Skin epidermis (tissue), 12 donors: Measurements from ENCODE around the gene H2BK1.

Source experiments
- H3K27ac ChIP-seq, 21 experiments: fragments of 200-600 bp; sonication (generic) in 11 of 21; one replicate each; pipeline ENCODE4 v1.5.0; 2020; ENCODE audit warnings: mild to moderate bottlenecking in 3 of 21, inconsistent platforms in 2 of 21, moderate library complexity in 2 of 21
- H3K4me3 ChIP-seq, 7 experiments: fragments of 200-600 bp; sonication (generic) in 2 of 7; one replicate each; pipeline ENCODE4 v1.5.0; 2020; ENCODE audit warnings: inconsistent platforms in 2 of 7, mild to moderate bottlenecking in 2 of 7, moderate library complexity in 1 of 7

H2BK1 gene

DNA sequence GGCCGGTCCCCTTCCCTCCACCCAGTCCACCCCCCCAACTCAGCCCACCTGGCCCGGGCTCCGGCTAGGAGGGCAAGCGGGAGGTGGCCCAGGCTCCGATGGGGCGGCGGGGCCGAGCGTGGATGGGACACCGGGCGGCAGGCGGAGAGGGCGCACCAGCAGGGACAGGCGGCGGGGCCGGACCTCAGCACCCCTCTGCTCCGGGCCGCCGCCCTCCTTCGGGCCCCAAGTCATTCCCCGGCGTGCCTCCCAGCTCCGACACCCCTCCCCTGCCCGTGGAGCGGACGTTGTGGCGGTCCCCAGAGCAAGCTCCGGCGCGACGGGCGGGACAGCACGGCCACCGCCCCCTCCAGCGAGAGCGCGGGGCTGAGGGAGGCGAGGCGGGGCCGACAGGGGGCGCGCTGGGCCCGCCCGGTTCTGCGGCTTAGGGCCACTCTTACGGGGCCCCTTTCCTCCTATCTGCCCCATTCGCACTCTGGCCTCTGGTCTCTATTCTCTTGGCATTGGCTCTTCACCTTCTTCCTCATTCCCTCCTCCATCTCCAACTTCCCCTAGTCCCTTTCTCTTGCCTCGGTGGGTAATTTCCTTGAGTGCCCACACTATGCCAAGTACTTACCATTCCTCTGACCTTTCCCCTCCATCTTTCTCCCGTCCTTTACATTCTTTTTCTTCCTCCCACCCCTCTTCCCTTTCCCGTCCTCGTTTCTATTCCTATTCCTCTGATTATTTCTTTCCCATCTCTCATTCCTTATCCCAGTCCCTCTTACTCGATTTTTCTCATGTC lies 42.1 kb downstream of the H2BK1 start:
- peak overlapping the region; percentile 17 to 45 (median 24) for H3K4me3 ChIP-seq
- no peak overlapping the region for H3K27ac ChIP-seq

DNA sequence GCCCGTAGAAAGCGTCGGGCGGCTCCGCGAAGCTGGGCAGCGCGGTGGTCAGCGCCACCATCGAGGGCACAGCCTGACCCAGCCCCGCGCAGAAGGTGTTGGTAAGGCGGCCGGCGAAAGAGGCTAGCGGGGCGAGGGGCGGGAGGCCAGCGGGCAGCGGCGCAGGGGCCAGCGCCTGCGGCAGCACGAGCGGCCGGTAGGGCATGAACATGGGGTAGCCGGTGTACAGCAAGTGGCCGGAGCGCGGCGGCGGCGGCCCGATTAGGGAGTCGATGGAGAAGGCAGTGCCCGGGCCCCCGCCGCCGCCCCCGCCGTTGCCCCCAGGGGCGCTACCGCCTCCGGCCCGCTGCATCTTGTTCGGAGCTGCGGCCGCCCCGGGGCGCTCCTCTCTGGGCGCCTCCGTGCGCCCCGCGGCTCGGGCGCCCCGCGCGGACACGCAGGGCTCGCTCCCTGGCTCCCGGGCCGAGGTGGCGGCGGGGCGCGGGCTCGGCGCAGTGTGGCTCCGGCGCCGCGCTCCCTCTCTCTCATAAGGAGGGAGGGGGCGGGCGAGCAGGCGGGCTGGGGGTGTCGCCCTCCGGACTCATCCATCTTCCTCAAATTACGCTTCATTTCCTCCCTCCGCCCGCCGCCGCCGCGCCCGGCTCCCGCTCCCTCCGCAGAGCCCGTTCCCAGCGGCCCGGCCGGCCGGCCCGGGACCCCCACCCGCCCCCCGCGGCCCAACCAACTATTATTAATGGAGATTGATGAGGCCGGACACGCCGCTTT lies 42.9 kb downstream of the H2BK1 start, which contains the start of gene GBX1:
TSS of gene GBX1 (minus strand) at position 498 of the 765 bp plus-strand sequence. CDS start at position 352, 146 bp downstream.
- Histone ChIP-seq H3K4me3 (peak within 1 kb of the TSS; percentile 17 to 45 (median 24)), H3K27ac (no peak within 1 kb of the TSS)

- H3K4me3 ChIP-seq, result peak overlapping the region; percentile 3 to 45 (median 24)
- H3K27ac ChIP-seq, result no peak overlapping the region
These were observed 43.6 kb downstream of the H2BK1 start for GRCh38 chr7:151166629-151167196.

DNA sequence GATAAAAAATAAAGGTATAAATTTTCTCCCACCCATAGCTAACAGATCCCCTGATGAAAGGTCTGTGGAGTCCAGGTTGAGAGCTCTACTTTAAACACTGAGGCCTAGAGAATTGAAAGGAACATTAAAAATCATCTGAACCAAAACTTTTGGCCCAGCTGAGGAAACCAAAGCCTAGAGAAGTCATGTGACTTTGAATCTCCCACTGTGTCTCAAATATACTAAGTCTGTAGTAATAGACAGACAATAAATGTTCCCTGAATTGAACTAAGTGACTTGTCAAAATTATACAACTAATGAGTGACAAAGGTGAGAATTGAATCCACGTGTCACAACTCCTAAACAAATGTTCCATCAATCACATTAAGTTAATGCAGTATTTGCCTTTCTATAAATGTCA lies 48.5 kb downstream of the H2BK1 start:
- Histone ChIP-seq H3K4me3 (no peak overlapping the region), H3K27ac (no peak overlapping the region)
